HG02678 (cell line): ENCODE data around the gene CACHD1.

Experiments
- ATAC-seq: cut with Tn5 transposase; IDR thresholded peaks from one replicate; pipeline ENCODE4 v1.9.1; 2021; ENCODE audit warnings: mild to moderate bottlenecking, moderate library complexity; ENCODE audit not compliant: unreplicated experiment

CACHD1 gene

DNA sequence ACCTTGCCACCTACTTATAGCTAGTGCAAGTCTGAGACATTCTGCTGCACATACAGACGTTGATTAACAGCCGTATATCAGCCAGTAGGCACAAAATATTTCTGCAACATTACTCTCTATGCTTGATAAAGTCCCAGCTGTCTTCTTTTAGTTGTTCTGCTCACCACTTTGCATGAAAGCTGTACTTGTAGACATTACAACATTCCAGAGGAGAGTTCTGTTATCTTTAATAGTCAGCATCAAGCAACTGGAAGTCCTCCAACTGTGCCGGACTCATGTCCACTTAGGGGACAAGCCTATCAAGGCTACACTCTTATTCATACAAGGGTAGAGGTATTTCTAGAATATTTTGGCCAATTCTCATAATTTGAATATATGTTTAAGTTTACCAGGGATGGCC is 50.0 kb downstream of the CACHD1 start:
- no peak for ATAC-seq

- no peak for ATAC-seq
Measured at GRCh38 chr1:64522740-64523139, 52.8 kb downstream of the CACHD1 start.

- ATAC-seq, result no peak
Measured at GRCh38 chr1:64523413-64524337, 53.7 kb downstream of the CACHD1 start.

DNA sequence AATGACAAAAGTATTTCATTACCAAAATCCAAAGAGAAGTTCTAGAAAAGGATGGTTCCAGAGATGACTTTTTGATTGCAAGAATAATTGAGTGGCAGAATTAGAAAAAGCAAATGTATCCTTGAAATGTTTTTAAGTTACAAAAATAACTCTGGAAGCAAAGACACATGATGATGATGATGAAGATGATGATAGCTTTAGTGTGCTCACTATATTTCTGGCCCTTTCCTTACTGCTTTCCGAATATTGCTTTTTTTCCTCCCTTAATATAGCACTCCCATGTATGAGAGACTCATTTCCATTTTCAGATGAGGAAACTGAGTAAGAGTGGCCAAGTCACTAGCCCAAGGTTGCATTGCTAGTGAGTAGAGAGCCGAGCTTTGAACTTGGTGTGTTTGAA is 54.7 kb downstream of the CACHD1 start:
- ATAC-seq, result no peak

DNA sequence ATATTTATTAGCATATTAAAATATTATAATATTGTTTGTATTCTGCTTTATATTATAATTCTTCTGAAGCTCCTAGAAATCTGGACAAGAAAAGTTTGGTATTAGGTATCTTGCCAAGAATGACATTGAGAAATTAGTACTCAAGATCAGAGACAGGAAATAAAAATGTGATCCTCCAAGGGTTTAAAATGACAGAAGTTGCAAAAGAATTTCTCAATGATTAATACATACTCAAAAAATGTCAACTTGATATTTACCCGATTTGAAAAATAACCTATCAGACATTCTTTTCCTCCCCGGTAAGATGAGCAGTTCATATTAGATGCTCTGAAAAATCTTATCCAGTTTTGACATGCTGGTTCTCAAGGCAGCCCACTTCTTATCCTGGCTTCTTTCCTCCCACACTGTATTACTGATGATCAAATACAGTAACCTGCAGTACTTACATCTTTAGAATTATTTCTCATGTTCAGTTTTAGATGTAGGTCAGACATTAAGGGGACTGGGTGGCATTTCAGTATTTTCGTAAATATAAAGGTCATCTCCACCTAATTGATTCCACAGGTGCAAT is 55.3 kb downstream of the CACHD1 start:
- no peak for ATAC-seq

DNA sequence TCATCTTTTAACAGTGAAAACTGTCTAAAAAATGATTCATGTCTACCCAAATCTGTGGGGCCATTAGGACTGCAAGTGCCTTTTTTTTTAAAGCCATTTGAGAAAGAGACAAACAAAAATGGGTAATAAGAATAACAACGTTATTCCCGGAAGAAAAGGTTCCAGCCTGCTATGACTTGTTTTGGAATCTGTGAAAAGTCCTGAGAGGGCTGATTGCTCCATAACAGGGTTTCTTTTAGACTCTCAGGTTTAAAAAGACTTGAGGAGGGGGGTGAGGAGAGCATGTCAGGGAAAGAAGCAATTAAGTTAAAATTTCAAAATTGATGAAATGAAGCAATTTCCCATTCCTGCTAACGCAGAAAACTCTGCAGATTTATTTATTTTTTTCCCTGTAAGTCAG is 56.4 kb downstream of the CACHD1 start:
- ATAC-seq, result no peak

- ATAC-seq, result no peak
Measured at GRCh38 chr1:64527165-64527564, 57.2 kb downstream of the CACHD1 start.

GRCh38 chr1:64527786-64528185 is 57.9 kb downstream of the CACHD1 start:
- no peak for ATAC-seq

- ATAC-seq, result no peak
Measured at GRCh38 chr1:64530969-64531692, 61.2 kb downstream of the CACHD1 start.

DNA sequence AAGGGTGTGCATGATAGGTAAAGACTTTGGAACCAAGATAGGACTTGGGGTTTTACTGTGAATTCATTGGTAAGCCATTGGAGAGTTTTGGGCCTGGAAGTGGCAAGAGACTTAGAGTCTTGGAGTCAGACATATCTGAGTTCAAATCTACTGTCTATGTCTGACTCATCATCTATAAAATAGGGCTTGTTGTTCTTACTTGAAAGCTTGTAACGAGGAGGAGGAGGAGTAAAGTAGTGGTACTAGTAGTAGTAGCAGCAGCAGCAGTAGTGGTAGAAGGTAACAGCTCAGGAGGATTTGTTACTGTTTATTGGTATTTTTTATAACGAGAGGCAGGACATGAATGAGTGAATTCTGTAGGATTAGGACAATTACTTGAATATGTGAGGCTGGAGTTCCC is 62.7 kb downstream of the CACHD1 start:
- no peak for ATAC-seq

GRCh38 chr1:64535938-64536835 is 66.3 kb downstream of the CACHD1 start:
- no peak for ATAC-seq

GRCh38 chr1:64536836-64537490 is 67.0 kb downstream of the CACHD1 start:
- ATAC-seq, result no peak

GRCh38 chr1:64537942-64538341 is 68.0 kb downstream of the CACHD1 start:
- ATAC-seq, result no peak

GRCh38 chr1:64538389-64538788 is 68.5 kb downstream of the CACHD1 start:
- no peak for ATAC-seq

DNA sequence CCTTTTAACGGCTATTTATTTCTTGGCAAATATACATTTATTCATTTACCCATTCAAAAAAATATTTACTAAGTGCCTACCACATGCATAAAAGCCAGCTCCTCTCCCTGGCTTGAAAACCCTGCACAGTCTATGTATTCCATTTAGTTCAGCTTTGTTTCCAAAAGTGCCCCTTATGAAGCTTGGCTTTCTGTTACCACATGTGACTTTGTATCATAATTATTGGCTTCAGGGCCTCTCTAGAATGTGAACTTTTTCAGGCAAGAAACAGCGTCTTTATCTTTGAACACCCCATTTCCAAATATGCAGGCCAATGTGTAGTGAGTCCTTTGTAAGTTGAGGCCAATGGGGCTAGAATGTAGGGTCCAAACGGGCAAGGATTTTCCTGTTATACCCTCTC is 69.4 kb downstream of the CACHD1 start:
- no peak for ATAC-seq

DNA sequence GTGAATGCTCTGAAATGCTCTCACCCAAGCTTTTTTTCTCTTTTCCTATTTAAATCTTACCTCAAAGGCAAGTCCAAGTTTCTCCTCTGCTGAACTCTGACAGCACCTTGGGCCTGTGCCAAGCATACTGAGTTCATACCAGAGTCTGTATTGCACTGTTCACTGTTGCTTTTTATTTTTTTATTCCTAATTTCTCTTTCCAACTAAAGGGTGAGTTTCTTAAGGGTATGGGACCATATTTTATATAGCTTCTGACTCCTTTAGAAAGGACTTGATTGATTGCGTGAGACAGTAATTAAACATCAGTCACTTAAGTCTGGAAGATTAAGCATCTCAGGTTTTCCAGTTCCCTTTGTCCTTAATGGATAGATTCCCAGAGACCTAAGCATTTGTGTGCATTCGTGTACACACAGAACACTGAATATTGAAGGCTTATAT is 69.9 kb downstream of the CACHD1 start:
- ATAC-seq, result no peak

DNA sequence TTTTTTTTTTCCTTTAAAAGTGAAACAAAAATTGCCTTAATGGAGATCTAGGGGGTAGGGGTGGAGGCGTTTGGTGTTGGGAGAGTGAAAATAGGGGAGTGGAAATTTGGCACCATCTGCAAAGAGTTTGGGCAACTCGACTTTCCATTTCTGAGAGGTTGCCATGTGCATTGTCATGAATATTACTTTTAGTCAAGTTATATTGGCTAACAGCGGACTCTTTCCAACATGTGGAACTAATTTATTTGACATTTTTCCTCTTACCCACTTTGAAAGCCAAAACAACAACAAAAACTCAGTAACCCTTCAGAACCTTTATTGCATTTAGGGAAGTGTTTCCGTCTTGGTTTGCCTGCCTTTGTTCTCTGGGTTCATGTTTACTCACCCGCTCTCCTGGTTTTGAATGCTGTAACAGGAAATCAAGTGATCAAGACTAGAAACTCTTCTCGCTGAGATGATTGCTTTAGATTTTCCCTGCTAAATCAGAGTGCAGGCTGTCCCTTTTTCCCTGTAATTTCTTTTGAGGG is 70.4 kb downstream of the CACHD1 start:
- ATAC-seq, result no peak

DNA sequence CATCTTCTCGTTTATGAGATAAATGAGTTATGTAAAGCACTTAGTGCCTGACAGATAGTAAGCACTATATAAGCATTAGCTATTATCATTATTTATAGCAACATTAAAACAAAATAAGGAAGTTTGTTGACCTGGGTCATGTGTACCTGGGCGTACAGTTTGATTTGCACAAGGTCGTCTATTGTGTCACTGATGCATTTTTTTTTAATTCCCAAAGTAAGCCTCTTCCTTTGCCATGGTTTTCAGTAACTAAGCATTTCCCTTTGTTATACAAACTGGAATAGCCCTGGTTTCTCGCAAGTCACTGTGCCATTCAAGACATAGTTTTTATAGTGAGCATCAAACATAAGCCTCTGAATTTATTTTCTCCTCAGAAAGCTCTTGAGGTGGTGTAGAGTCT is 72.2 kb downstream of the CACHD1 start:
- ATAC-seq, result no peak

GRCh38 chr1:64543831-64544230 is 73.9 kb downstream of the CACHD1 start:
- no peak for ATAC-seq
